PC-3 (cell line): Measurements from ENCODE around the gene CYP27A1. TPM values are rescaled to one million over a fixed set of nuclear protein-coding genes. Genes with fewer than 3 reads are reported as not detected.

Source experiments
- ATAC-seq: fragments of 200-7000 bp; cut with Tn5 transposase; 2 replicates; pipeline ENCODE4 v1.9.1; 2020; ENCODE audit warnings: mild to moderate bottlenecking, moderate library complexity
- BruUV-seq: library from RNA; stranded (reverse); fragments of 400-500 nt; replicated peaks from 2 replicates; lab custom pipeline; 2021; lab: Mats Ljungman, UMichigan
- CTCF ChIA-PET: fragments of 300-600 bp; sonication (Branson Sonifier 250); formaldehyde crosslinking; loops from one replicate; lab custom pipeline; 2022; ENCODE audit warnings: antibody characterized with exemption; lab: Charles Lee
- POLR2A ChIA-PET: fragments of 300-600 bp; sonication (Branson Sonifier 250); formaldehyde crosslinking; loops from one replicate; lab custom pipeline; 2022; ENCODE audit warnings: antibody characterized with exemption; ENCODE audit not compliant: unreplicated experiment; lab: Charles Lee
- DNase-seq: peaks from one replicate; pipeline ENCODE4 v3.0.0-alpha.2; 2015
- H2AFZ ChIP-seq: fragments of 300-600 bp; sonication (generic); 2 replicates; pipeline ENCODE4 v1.6.0; 2016; ENCODE audit warnings: antibody characterized with exemption, low read length
- H3F3A ChIP-seq: fragments of 300-600 bp; sonication (generic); one replicate; pipeline ENCODE4 v1.6.0; 2017; ENCODE audit warnings: antibody characterized with exemption, low read length, control low read depth, mild to moderate bottlenecking; ENCODE audit not compliant: unreplicated experiment
- H3K27ac ChIP-seq: fragments of 300-600 bp; sonication (generic); 2 replicates; pipeline ENCODE4 v1.5.1; 2016; ENCODE audit warnings: mild to moderate bottlenecking, low read length
- H3K27me3 ChIP-seq: fragments of 300-600 bp; sonication (generic); 2 replicates; pipeline ENCODE4 v1.6.1; 2016; ENCODE audit warnings: low read length, mixed read lengths
- H3K36me3 ChIP-seq: fragments of 300-600 bp; sonication (generic); 2 replicates; pipeline ENCODE4 v1.6.1; 2016; ENCODE audit warnings: low read depth, mixed run types, low read length, mixed read lengths
- H3K4me1 ChIP-seq: fragments of 300-600 bp; sonication (generic); 2 replicates; pipeline ENCODE4 v1.5.1; 2016; ENCODE audit warnings: low read length; ENCODE audit not compliant: insufficient read depth
- H3K4me2 ChIP-seq: fragments of 300-600 bp; sonication (generic); 2 replicates; pipeline ENCODE4 v1.6.0; 2016; ENCODE audit warnings: low read length
- H3K4me3 ChIP-seq: fragments of 300-600 bp; sonication (generic); 2 replicates; pipeline ENCODE4 v1.5.1; 2016; ENCODE audit warnings: mild to moderate bottlenecking, low read length, mixed read lengths
- H3K79me2 ChIP-seq: fragments of 300-600 bp; sonication (generic); 2 replicates; pipeline ENCODE4 v1.6.1; 2017; ENCODE audit warnings: low read length, mixed read lengths
- H3K9ac ChIP-seq: fragments of 300-600 bp; sonication (generic); 2 replicates; pipeline ENCODE4 v1.6.0; 2016; ENCODE audit warnings: mild to moderate bottlenecking, low read length
- H3K9me2 ChIP-seq: fragments of 300-600 bp; sonication (generic); replicated peaks from 2 replicates; pipeline ENCODE4 v1.6.1; 2016; ENCODE audit warnings: mixed run types, low read length, mixed read lengths
- H3K9me3 ChIP-seq: fragments of 300-600 bp; sonication (generic); 2 replicates; pipeline ENCODE4 v1.6.1; 2016; ENCODE audit warnings: low read length, mixed read lengths
- H4K20me1 ChIP-seq: fragments of 300-600 bp; sonication (generic); 2 replicates; pipeline ENCODE4 v1.6.1; 2016; ENCODE audit warnings: low read length, mixed read lengths
- EZH2 ChIP-seq: fragments of 300-600 bp; sonication (generic); IDR thresholded peaks from one replicate; pipeline ENCODE4 v1.6.1; 2017; ENCODE audit warnings: antibody characterized with exemption, mild to moderate bottlenecking, low read length; ENCODE audit not compliant: unreplicated experiment
- EZH2phosphoT487 ChIP-seq: fragments of 300-600 bp; sonication (generic); IDR thresholded peaks from 2 replicates; pipeline ENCODE4 v1.6.1; 2018; ENCODE audit warnings: mild to moderate bottlenecking, antibody characterized with exemption, low read length, borderline replicate concordance
- intact Hi-C: fragments of 100-400 bp; cut with micrococcal nuclease; formaldehyde crosslinking; loops from 2 replicates; pipeline ENCODE4 v1.9.0; 2023
- total RNA-seq: library from RNA; depleted of rRNA; stranded (reverse); fragments of >200 nt; gene quantifications from 2 replicates; pipeline ENCODE4 v1.2.3, GENCODE V29; 2014
- TF ChIP-seq, protein P1 (sequence below): fragments of 300-600 bp; sonication (generic); conservative IDR thresholded peaks from 2 replicates; pipeline ENCODE4 v1.5.1; 2017; ENCODE audit warnings: antibody characterized with exemption, low read depth, mild to moderate bottlenecking, low read length

The CYP27A1 gene
- total RNA-seq, 1 experiment from 2014 or later: 6.0 TPM

DNA sequence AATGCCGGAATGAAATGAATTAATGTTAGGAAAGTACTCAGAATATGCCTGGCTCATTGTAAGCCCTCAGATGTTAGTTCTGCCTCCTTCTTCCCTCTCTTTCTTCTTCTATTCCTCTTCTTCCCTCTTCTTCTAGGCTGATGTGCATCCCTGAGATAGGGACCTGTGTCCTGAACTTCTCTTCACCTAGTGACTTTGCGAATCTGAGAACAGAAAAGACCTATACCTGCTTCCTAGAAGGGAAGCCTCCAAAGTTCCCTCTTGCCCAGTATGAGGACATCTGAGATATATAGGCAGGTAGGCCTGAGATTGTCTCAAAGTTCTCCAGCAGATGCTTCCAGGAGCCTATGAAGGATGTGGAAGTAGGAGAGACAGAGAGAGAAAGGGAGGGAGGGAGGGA is 8.1 kb upstream of the CYP27A1 start:
- H3K4me1 ChIP-seq: no peaks in the 10 kb centered on the region
- no TSS peak for BruUV-seq
- ChIA-PET CTCF (no interaction called here), POLR2A (no interaction called here)
- H3K27ac ChIP-seq: no peak overlapping the region
- H3K9me2 ChIP-seq: no peaks in the 10 kb centered on the region
- H3K9me3 ChIP-seq: peaks cover 15% of the 10 kb centered on the region; the same call in 1 of the 2 replicates
- no peak overlapping the region for H3K4me2 ChIP-seq
- no peak for DNase-seq
- intact Hi-C loops: no loop called here
- no peak overlapping the region for H3K9ac ChIP-seq
- no peak overlapping the region for H2AFZ ChIP-seq
- peaks cover 20% of the 10 kb centered on the region; the same call in 1 of the 2 replicates for H3K36me3 ChIP-seq
- no peaks in the 10 kb centered on the region for H4K20me1 ChIP-seq
- no peak overlapping the region for H3K4me3 ChIP-seq
- H3K27me3 ChIP-seq: no peaks in the 10 kb centered on the region
- no peaks in the 10 kb centered on the region for H3K79me2 ChIP-seq
- TF ChIP-seq, protein P1, sequence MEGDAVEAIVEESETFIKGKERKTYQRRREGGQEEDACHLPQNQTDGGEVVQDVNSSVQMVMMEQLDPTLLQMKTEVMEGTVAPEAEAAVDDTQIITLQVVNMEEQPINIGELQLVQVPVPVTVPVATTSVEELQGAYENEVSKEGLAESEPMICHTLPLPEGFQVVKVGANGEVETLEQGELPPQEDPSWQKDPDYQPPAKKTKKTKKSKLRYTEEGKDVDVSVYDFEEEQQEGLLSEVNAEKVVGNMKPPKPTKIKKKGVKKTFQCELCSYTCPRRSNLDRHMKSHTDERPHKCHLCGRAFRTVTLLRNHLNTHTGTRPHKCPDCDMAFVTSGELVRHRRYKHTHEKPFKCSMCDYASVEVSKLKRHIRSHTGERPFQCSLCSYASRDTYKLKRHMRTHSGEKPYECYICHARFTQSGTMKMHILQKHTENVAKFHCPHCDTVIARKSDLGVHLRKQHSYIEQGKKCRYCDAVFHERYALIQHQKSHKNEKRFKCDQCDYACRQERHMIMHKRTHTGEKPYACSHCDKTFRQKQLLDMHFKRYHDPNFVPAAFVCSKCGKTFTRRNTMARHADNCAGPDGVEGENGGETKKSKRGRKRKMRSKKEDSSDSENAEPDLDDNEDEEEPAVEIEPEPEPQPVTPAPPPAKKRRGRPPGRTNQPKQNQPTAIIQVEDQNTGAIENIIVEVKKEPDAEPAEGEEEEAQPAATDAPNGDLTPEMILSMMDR: no peak
- TF ChIP-seq EZH2 (no peak), EZH2phosphoT487 (no peak)
- H3F3A ChIP-seq: no peaks in the 10 kb centered on the region
- no peak for ATAC-seq

DNA sequence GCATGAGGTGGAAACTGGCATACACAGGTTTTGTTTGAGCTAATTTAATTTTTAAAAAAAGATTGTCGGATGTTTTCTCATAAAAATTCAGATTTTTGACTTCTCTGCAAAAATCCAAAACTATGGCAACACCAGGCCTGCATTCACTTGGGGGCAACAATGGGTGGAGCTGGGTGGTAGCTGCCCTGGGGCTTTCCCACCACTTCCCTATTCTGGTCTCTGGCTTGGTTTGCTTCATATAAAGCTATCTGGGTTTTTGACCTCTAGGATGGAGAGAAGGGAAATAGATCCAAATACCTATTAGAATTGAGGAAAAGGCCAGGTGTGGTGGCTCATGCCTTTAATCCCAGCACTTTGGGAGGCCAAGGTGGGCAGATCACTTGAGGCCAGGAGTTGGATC is 5.5 kb upstream of the CYP27A1 start:
- DNase-seq: no peak
- no peak overlapping the region for H2AFZ ChIP-seq
- no peaks in the 10 kb centered on the region for H3K27me3 ChIP-seq
- no peaks in the 10 kb centered on the region for H3F3A ChIP-seq
- intact Hi-C loops: no loop called here
- ChIA-PET POLR2A (no interaction called here), CTCF (no interaction called here)
- ATAC-seq: no peak
- no peak overlapping the region for H3K4me2 ChIP-seq
- no peak overlapping the region; the same call in 1 of the 2 replicates for H3K4me3 ChIP-seq
- H3K9me2 ChIP-seq: no peaks in the 10 kb centered on the region
- TF ChIP-seq EZH2phosphoT487 (no peak), EZH2 (no peak)
- TF ChIP-seq, protein P1: no peak
- H3K79me2 ChIP-seq: no peaks in the 10 kb centered on the region
- H3K27ac ChIP-seq: no peak overlapping the region
- peaks cover 9% of the 10 kb centered on the region for H3K4me1 ChIP-seq
- no peak overlapping the region for H3K9ac ChIP-seq
- H3K36me3 ChIP-seq: peaks cover 20% of the 10 kb centered on the region; the same call in 1 of the 2 replicates
- H4K20me1 ChIP-seq: no peaks in the 10 kb centered on the region
- peaks cover 15% of the 10 kb centered on the region; the same call in 1 of the 2 replicates for H3K9me3 ChIP-seq
- BruUV-seq: no TSS peak

DNA sequence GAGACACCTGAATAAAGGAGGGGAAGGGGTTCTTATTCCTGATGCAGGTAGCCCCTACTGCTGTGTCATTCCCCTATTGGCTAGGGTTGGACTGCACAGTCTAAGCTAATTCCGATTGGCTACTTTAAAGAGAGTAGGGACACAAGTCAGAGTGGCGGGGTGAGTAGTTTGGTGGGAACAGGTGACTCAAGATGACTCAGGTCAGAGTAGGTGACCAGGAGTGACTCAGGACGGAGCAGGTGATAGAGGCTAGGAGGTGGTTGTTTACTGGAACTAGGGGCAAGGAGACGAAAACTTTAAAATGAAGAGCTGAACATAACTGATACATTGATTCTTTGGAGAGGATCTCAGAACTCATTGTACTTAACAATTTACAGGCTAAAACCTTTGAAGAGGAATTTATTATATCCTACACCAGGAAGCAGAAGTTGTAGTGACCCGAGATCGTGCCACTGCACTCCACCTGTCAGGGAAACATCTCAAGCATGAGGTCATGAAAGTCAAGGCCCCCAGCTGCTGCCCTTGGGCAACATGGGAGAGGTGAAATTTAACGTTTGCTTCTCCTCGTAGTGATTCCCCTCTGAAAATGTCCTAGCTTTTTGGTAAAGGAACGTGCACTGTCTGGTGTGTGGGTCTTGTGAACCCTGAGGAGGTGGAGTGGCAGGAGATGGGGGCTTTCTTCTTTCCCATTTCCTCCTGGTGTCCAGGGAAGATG is 4.5 kb upstream of the CYP27A1 start:
- CTCF ChIA-PET: no interaction called here
- Histone ChIP-seq H3K9ac (no peak overlapping the region), H3F3A (no peaks in the 10 kb centered on the region), H3K4me1 (peaks cover 10% of the 10 kb centered on the region), H3K9me2 (no peaks in the 10 kb centered on the region), H3K27ac (no peak overlapping the region), H3K4me3 (no peak overlapping the region), H4K20me1 (no peaks in the 10 kb centered on the region), H3K27me3 (no peaks in the 10 kb centered on the region), H3K79me2 (no peaks in the 10 kb centered on the region), H3K4me2 (no peak overlapping the region), H3K9me3 (peaks cover 15% of the 10 kb centered on the region; the same call in 1 of the 2 replicates), H2AFZ (no peak overlapping the region), H3K36me3 (peaks cover 20% of the 10 kb centered on the region; the same call in 1 of the 2 replicates)
- no TSS peak for BruUV-seq
- ATAC-seq (no peak), DNase-seq (peak; percentile 20)
- TF ChIP-seq EZH2phosphoT487 (no peak), EZH2 (no peak)
- TF ChIP-seq, protein P1: no peak
- POLR2A ChIA-PET: no interaction called here
- intact Hi-C loops: no loop called here
